ENCODE measurements around the gene PTPN14.

DNA sequence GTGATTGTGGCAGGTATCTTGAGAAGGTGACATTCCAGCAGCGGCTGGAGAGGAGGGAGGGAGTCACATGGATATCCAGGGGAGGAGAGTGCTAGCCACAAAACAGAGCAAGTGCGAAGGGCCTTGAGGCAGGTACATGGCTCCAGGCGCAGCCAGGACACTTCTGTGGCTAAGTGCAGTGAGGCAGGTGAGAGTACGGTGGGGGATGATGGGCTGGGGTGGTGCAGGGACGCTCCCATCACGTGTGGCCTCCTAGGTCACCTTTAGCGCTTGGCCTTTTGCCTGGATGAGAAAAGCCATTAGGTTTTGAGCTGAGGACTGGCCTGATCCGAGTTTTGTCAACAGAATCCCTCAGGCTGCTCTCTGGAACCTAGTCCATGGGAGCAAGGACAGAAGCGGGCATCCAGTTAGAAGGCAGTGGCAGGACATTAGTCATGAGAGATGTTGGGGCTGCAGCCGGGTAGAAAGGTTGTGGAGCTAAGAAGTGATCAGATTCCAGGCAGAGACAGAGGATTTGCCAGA, 238.8 kb downstream of the PTPN14 start:
- no peak for TF ChIP-seq POLR2AphosphoS5 (IDR thresholded peaks at IDR 0.05; ENCODE audit: low read depth)
- TF ChIP-seq, protein P1, sequence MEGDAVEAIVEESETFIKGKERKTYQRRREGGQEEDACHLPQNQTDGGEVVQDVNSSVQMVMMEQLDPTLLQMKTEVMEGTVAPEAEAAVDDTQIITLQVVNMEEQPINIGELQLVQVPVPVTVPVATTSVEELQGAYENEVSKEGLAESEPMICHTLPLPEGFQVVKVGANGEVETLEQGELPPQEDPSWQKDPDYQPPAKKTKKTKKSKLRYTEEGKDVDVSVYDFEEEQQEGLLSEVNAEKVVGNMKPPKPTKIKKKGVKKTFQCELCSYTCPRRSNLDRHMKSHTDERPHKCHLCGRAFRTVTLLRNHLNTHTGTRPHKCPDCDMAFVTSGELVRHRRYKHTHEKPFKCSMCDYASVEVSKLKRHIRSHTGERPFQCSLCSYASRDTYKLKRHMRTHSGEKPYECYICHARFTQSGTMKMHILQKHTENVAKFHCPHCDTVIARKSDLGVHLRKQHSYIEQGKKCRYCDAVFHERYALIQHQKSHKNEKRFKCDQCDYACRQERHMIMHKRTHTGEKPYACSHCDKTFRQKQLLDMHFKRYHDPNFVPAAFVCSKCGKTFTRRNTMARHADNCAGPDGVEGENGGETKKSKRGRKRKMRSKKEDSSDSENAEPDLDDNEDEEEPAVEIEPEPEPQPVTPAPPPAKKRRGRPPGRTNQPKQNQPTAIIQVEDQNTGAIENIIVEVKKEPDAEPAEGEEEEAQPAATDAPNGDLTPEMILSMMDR (IDR thresholded peaks at IDR 0.05; ENCODE audit: insufficient read depth, low read length) = no peak
- TF ChIP-seq, protein P2, sequence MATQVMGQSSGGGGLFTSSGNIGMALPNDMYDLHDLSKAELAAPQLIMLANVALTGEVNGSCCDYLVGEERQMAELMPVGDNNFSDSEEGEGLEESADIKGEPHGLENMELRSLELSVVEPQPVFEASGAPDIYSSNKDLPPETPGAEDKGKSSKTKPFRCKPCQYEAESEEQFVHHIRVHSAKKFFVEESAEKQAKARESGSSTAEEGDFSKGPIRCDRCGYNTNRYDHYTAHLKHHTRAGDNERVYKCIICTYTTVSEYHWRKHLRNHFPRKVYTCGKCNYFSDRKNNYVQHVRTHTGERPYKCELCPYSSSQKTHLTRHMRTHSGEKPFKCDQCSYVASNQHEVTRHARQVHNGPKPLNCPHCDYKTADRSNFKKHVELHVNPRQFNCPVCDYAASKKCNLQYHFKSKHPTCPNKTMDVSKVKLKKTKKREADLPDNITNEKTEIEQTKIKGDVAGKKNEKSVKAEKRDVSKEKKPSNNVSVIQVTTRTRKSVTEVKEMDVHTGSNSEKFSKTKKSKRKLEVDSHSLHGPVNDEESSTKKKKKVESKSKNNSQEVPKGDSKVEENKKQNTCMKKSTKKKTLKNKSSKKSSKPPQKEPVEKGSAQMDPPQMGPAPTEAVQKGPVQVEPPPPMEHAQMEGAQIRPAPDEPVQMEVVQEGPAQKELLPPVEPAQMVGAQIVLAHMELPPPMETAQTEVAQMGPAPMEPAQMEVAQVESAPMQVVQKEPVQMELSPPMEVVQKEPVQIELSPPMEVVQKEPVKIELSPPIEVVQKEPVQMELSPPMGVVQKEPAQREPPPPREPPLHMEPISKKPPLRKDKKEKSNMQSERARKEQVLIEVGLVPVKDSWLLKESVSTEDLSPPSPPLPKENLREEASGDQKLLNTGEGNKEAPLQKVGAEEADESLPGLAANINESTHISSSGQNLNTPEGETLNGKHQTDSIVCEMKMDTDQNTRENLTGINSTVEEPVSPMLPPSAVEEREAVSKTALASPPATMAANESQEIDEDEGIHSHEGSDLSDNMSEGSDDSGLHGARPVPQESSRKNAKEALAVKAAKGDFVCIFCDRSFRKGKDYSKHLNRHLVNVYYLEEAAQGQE (IDR thresholded peaks at IDR 0.05; ENCODE audit: insufficient replicate concordance, low read depth) = no peak
- no peak for TF ChIP-seq GABPA (IDR thresholded peaks at IDR 0.05; ENCODE audit: low read depth)
